ENCODE results near the gene MAGEA9.
"Not testable (repeated sequence)": the region's sequence is repeated elsewhere in the genome, so short reads cannot be mapped to it uniquely, and the experiment has no call there.

GRCh38 chrX:149773026-149773425, 8.7 kb upstream of the MAGEA9 start:
- not testable (repeated sequence) for TF ChIP-seq CTCF (conservative IDR thresholded peaks at IDR 0.05; ENCODE audit: low read depth in 2 of 2); POLR2AphosphoS5 (IDR thresholded peaks at IDR 0.05; ENCODE audit: low read depth)

All from GM23338 (cell line).